ENCODE results near the gene BRD3.

GRCh38 chr9:134063088-134063570, 4.7 kb downstream of the BRD3 start:
- TF ChIP-seq, protein P1, sequence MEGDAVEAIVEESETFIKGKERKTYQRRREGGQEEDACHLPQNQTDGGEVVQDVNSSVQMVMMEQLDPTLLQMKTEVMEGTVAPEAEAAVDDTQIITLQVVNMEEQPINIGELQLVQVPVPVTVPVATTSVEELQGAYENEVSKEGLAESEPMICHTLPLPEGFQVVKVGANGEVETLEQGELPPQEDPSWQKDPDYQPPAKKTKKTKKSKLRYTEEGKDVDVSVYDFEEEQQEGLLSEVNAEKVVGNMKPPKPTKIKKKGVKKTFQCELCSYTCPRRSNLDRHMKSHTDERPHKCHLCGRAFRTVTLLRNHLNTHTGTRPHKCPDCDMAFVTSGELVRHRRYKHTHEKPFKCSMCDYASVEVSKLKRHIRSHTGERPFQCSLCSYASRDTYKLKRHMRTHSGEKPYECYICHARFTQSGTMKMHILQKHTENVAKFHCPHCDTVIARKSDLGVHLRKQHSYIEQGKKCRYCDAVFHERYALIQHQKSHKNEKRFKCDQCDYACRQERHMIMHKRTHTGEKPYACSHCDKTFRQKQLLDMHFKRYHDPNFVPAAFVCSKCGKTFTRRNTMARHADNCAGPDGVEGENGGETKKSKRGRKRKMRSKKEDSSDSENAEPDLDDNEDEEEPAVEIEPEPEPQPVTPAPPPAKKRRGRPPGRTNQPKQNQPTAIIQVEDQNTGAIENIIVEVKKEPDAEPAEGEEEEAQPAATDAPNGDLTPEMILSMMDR (IDR thresholded peaks at IDR 0.05) = no peak
- TF ChIP-seq POLR2A (IDR thresholded peaks at IDR 0.05) = no peak

Measured in testis (tissue), 2 donors.